Fibroblast of upper back skin (primary cell): ENCODE data around the gene GRM4.

Experiments used
- DNase-seq: peaks from one replicate; pipeline ENCODE4 v3.0.0-alpha.2; 2013

The GRM4 gene

DNA sequence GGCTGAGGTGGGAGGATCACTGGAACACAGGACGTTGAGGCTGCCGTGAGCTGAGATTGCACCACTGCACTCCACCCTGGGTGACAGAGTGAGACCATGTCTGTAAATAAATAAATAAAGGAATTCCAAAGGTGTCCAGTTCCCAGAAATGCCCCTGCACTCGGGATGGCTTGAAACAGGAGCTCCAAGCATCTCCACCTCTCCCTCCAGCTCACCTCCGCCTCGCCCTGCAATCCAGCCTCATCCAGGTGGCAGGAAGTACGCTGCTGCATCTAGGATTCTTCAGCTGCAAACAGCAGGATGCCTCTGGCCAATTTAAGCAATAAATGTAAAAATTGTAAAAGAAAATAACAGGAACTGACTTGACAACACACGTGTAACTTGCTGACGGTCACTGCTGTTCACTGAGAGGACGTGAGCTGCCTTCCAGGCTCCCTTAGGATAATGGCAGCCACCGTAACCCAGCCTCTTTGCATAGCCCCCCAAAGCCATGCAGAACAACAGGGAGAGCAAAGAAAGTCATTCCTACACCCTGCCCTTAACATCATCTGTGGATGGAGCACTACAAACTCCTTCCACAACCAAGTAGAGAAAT, 11.4 kb upstream of the GRM4 start:
- DNase-seq = no peak

DNA sequence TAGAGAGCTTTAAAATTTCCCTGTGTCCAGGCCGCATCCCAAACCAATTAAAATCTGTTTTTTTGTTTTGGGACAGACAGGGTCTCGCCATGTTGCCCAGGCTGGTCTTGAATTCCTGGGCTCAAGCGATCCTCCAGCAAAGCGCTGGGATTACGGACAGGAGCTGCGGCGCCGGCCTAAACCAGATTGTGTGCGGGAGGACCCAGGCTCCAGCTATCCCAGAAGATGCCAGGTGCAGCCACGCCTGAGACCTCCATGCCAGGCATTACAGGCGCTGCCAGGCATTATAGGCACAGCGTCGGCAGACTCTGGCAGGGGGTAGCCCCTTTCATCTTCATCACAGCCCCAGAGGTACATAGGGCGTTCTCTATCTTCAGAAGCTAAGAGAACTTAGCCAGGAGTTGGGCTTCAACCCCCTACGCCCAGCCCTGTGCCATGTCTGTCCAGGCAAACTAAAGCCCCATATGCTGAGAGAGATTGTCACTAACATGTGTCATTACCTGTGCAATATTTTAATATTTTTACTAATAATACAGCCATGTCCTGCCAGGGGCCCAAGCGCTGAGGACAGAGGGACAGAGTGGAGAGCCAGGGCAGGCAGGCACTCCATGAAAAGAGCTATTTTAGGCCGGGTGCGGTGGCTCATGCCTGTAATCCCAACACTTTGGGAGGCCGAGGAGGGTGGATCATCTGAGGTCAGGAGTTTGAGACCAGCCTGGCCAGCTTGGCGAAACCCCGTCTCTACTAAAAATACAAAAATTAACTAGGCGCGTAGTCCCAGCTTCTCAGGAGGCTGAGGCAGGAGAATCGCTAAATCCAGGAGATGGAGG, 9.8 kb upstream of the GRM4 start:
- DNase-seq = no peak

DNA sequence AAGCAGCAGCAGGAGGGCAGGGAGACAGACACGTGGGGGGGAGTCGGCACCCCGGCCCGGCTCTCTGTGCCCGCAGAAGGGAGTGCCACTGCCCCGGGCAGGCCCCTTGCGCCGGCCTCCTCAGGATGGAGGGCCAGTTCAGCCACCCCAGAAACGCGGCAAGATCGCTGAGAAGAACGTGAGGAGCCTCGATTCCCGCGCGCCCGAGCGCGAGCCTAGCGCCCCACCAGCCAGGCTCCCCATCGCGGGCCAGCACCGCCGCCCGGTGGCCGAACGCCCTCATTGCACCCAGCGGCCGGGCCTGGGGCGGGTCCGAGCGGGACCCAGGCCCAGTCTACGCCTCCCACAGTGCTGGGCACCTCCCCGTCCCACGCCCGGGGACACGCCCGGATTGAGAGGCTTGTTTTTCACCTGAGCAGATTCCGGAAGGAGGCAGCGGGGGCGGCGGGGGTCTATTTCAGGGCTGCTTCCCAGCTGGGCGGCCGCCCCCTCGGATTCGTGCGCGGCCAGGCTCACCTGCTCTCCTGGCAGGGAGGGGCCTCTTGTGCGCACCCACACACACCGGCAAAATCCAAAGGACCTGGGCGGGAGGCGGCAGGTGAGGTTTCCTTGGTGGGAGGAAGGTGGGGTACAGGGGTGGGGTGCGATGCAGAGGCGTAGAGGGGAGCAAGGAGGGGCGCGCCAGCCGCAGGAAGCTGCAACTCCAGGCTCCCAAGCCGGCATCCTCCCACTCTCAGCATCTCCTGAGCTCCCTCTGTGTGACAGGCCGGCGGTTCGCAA, 9.0 kb upstream of the GRM4 start:
- DNase-seq = peak; percentile 36

DNA sequence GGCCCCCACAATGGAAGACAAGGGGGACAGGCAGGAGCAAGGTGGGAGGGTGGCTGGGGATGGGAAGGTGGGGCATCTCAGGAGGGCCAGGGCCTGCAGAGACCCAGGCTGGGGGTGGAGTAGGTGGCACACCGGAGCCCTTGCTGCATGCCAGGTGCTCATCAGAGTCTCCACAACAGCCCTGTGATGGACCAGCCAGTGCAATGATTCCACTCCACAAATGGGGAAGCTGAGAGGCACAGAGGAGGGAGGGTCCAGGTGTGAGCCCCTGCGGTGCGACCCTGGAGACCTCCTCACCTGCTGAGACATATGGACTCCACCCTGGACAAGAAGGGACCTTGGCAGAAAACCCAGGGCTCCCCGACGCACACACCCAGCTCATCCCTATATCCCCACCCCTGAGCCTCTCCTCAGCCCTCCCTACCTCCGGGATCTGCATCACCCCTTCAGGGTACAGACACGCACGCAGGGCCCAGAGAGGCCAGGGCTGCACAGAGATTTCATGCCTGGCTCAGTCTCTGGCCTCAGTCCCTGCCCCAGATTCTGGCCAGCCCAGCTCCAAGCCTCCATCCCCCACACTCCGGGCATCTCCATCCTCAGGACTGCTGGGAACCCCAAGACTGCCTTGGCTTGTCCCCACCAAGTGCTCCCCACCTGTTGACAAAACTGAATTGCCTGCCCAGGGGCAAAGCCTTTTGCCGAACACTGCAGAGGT, 7.1 kb upstream of the GRM4 start:
- DNase-seq = no peak

DNA sequence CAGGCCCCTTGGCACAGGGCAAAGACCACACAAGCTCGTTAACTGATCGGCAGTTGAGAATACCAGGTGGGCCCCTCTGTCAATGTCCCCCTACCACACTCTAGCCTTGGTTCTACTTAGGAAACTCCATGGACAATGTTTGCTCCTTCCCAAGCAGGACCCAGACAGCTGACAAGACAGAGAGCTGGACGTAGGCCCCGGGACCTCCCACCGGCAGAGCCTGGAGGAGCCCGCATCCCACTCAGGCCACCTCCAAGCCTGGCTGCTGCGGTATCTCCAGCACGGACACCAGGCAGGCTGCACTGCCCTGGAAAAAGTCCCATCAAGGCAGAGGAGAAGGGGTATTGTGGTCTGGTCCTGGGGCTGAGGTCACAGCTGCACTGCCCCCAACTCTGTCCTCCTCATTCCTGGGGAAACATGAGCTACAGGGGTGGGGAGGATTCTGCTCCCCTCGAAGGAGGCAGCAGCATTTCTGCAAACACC, 6.2 kb upstream of the GRM4 start:
- no peak for DNase-seq

DNA sequence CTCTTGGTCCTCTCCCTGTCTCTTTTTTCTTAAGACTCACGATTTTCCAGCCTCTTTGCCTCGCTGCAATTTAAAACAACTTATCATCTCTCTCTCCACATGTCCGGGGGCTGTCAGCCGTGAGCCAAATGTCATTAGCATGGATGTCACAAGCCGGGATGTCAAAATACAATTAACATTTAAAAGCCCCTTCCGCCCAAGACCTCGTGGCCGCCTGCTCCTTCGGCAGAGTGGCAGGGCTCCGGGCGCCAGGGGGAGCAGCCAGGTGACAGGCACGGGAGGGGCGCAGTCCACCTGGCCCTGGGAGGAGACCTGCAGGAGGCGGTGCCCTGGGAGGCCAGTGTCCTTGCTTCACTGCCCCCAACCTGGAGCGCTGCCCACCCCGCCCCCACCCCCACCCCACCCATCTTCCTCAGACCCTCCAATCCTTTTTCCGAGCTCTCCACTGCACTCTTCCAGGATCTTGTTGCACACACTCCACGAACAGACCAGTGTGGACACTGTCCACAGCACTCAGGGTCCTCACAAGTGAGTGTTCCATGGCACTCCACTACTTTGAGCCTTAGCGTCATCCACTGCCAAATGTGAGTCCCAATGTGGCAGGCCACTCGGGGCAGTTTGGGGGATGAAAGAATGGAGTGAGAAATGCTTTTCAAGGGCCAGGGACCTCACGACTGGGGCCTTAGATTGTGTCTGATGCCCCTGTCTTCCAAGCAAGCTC, 5.6 kb upstream of the GRM4 start:
- no peak for DNase-seq

DNA sequence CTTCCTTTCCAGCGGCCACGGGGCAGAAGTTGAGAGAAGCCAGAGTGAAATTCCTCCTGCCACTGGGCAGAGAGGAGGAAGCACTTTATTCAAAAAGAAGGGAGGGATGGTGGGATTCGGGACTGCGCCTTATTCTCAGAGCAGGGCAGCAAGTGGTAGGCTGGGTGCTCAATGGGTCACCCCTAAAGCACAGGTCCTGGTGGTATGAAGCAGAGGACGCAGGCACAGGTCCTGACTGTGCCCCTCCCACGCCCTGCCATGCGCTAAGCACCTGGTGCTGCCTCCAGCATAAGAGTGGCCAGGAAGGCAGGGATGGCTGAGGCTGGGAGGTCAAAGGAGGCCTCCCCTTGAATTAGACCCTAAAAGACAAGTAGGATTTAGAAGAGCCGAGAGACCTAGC, 4.9 kb upstream of the GRM4 start:
- DNase-seq = no peak

DNA sequence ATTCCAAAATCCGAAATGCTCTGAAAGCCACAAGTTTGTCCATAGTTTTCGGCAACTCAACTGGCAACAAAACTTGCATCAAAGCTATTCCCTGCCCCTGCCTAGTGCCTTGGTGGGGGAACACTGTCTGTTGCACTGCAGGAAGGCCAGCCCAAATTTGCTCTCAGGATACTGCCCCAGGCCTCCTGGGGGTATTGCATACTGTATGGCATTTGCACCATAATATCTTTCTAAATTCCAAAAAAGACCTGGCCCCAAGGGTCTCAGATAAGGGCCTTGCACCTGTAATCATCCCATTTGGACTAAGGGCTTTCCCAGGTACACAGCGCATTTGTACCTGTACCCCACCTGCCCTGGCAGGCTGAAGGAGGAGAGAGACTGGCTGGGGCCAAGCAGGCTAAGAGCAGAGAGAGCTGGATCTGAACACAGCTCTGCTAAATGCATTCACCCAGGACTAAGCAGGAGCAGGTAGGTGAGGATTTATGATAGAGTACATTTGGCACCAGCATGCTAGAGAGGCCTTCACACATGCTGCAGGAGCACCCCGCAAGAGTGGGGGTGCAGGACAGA, 4.0 kb upstream of the GRM4 start:
- DNase-seq = no peak

DNA sequence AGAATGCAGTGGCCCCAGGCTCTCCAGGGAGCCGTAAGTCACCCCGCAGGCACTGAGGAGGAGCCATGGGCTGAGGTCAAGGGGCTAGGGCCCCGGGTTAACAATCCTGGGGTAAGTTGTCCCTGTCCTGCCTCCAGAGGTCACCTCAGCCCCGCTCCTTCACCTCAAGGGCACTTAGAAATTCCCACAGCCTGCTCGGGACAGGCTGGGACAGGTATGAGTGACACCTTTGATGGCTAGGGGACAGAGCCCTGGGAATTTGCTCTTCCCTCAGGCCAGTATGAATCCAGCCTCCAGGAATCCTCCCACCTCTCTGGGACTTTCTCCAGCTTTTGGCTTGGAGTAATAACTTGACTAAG, 3.5 kb upstream of the GRM4 start:
- no peak for DNase-seq

DNA sequence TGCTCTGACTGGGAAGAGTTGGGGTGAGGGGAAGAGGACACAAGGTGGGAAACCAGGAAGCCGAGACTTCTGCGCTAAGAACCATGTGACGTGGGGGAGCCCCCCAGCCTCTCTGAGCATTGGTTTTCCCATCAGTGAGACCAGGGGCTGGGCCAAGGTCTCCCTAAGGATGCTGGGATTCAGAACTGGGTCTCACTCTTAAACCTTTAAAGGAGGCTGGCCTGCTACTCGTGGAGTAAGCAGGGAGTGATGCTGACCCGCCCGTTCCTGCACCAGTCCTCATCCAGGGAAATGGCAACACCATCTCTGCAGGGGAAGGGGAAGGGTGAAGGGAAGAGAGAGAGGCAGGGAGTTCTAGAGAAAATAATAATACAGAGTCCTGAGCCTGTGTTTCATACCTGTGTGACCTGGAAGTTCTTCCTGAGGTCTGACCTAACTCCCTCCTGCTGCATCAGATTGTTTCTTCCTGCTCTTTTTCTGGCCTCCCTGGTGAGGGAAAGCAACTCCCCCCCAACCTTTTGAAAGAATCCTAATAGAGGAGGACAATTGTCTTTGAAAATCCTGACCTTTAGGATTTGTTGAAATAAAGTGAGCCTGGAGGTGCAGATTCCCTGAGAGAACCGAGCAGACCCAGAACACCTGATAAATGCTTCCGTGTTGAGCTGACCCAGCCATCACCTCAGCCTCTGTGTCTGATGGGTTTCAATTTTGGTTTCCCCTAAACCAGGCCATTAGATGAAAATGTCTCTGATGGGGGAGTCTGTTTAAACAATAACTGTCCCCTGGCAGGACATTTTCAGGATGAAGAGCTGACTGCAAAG, 3.0 kb upstream of the GRM4 start:
- DNase-seq = no peak

DNA sequence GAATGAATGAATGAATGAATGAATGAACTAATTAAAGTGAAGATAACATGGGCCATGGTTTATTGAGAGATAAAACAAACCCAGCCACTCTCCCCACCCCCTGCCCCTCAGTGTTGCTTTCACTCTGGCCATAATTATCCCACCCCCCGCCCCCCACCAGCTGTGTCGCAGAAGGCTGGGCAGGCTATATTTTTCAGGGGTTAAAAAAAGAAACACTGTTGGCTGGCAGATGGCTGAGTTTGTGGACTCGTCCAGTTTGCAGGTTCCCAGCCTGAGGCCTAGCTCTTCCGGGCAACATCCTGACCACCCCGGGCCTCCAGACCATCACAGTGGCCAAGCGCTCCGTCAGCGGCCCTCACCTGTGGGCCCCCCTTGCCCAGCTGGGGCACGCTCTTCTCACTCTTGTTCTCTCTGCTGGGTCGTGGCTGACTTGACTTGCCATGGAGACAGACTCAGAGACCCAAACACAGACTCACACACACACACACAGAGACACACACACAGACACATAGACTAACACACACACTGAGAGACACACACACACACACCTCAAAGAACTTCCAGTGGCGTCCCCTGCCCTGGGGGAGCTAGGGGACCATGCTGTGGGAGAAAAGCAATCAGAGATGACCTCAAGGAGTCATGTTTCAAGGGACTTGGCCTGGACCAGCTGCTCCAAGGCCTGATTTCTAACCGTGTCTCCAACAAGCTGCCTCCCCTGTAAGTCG, 2.2 kb upstream of the GRM4 start:
- no peak for DNase-seq

DNA sequence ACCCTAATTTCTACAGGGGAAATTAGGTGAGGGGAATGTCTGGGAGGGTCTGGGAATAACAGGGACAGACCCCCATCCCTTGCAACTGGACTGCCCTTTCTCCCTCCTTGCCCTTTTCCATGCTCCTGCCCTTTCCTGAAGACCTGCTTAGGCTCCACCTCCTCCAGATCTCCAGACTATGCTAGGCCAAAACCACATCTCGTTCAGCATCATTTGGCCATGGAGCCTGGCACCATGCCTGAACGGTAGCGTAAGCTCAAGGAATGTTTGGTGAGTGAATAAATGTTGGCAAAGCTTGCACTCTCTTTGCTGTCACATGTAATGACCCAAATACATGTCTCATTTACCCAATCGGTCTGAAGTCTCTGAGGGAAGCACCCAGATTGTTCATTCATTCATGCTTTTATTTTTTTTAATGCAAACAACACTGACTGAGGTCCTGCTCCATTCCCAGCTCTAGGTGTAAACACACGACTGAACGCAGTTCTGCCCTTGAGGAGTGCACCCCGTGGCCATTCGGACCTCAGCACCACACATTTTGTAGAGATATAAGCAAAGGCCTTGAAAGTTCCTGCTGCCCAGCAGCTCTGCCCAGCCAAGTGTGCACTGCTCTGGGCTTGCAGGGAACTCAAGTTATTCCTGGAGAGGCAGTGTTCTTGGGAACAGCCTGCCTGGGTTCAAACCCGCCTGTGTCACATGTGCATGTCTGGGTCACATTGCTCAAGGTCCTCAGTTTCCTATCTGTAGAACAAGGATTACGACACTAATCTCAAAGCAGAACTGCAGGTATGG, 1.1 kb upstream of the GRM4 start:
- peak; percentile 35 for DNase-seq

DNA sequence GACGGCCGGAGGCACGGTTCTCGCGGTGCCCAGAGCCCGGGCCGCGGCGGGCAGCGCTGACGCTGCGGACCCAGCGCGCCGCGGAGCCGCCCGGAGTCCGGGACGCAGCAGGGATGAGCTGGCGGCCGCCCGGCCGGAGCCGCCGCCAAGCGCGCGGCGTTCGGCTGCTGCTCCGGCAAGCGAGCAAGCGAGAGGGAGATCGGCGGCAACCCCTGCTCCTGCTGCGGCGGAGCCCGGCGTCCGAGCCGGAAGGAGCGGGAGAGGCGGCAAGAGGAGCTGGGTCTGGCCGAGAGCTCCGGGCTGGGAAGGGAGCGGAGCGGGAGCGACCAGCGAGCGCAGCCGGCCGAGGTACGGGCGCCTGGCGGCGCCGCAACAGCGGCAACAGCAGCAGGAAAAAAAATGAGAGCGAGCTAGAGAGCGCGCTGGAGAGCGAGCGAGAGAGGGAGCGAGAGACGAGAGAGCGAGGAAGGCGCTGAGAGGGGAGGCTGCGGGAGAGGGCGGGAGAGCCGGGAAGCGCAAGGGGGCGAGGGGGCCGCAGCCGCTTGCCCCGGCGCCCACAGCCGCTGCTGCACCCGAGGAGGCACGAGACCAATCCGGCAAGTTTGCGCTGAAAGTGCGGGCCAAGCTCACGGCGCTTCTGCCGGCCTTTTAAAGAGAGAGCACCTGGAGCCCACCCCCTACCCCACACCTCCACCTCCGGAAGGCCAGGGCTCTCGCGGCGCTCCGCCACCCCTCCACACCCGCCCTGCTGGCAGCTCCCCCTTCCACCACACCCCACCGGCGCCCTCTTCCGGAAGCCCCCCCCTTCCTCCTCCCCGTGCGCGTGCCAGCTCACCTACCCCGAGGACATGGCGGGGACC, 496 bp downstream of the GRM4 start:
- peak; percentile 23 for DNase-seq

DNA sequence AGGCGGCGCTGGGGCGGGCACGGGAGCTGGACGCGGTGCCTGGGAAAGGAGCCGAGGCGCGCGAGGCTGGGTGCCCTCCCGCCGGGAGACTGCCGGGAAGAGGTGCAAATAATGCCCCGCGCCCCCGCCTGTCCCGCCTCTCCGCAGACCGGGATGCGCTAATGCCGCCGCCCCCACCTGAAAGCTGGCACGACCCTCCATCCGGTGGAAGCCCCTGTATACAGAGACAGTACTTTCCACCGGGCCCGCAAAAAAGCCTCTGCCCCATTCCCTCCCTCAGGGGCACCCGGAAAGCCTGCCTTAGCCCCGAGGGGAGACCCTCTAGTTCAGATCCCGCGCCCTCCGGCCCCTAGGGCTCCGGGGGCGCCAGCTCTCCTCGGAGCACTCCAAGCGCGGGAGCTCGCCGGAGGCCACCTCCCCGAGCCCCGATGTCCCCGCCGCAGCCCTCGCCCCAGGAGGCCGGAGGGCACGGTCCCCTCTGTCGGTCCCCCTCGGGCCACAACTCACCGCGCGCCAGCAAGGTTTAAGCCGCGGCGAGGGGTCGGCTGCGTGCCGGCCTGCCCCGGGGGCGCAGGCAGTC, 1.2 kb downstream of the GRM4 start:
- DNase-seq = no peak

DNA sequence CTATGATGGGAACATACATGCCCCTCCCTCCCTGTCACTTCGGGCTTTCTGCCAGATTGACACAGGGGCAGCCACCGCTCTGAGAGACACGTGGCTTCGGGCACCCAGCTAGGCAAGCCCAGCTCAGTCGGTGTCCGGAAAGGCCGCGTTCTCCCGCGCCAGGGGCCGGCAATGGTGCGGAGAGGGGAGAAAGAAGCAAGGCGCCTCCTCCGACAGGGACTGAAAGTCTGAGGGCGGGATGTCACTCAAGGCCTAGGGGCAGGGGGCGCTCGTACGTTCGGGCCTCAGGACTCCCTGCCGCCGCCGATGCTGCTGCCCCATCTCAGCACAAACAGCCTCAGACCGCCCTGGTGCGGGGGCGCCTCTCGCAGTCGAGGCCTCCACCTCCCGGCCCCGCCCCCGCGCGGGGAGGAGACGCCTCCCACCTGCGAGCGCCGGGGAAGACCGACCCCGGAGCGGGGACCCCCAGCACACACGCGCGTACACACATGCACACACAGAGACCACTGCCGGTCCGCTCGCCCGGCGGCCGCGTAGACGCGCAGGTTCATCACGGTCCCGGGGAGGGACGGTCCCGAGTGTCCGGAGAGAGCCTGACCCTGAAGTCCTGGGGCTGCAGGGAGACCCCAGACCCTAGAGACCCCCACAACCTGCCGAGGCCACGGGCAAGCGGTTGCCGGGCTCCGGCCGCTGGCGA, 1.9 kb downstream of the GRM4 start:
- DNase-seq = no peak

DNA sequence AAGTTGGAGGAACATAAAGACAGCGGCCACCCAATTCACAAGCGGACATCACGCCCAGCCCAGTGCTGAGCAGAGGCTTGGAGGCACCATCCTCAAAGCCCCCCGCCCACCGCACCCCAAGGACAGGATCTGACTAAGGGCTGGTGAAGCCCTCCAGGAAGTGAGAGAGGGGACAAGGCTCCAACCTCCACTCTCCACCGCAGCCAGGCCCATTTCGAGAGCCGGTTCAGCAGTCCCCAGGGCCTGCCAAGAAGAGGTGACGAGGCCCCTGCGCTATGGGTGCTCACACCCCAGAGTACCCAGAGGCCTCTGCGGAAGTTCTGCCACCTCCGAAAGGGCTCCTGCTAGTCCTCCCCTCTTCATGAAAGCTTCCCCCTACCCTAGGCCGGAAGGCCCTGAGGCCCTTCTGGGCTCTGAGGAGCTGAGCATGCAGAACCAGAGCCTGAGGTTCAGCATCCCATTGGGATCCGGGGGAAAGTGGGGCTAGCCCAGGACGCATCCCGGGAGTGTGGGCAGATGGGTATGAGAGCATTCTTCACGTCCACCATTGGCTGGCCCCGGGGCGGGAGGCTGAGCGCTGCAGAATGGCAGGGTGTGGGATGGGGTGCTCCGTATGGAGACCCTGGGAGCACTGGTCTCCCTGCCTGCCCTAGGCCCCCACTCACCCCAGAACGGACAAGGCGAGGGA, 2.5 kb downstream of the GRM4 start:
- DNase-seq = no peak
